B cell (primary cell): ENCODE measurements around the gene INTS15. TPM values are rescaled to one million over a fixed set of nuclear protein-coding genes. Genes with fewer than 3 reads are reported as not detected.

Source experiments
- ATAC-seq: fragments of 200-7000 bp; cut with Tn5 transposase; one replicate; pipeline ENCODE4 v1.10.0; 2021; ENCODE audit warnings: low read depth, mild to moderate bottlenecking, moderate number of reproducible peaks, moderate library complexity
- CTCF ChIA-PET: fragments of 350-600 bp; sonication (Branson Sonifier 250); formaldehyde crosslinking; loops from one replicate; lab custom pipeline; 2021; ENCODE audit warnings: antibody characterized with exemption, inconsistent platforms; lab: Charles Lee
- POLR2A ChIA-PET: fragments of 350-600 bp; sonication (Branson Sonifier 250); formaldehyde crosslinking; loops from one replicate; lab custom pipeline; 2021; ENCODE audit warnings: antibody characterized with exemption; lab: Charles Lee
- DNase-seq: peaks from one replicate; pipeline ENCODE4 v3.0.0; 2013
- H2AFZ ChIP-seq: 2 replicates; pipeline ENCODE4 v1.6.1; 2012; ENCODE audit warnings: mild to moderate bottlenecking, low read depth, low read length; ENCODE audit not compliant: insufficient read depth, poor library complexity, severe bottlenecking
- H3K27ac ChIP-seq, 2 donors: 1 replicate in 1 of 2; 2 replicates in 1 of 2; pipeline ENCODE4 v1.5.1; 2012 to 2013; ENCODE audit warnings: low read length in 2 of 2, mild to moderate bottlenecking in 2 of 2, moderate library complexity in 1 of 2
- H3K27me3 ChIP-seq, 4 experiments: fragments of 200-600 bp in 1 of 4; sonication (generic) in 1 of 4; replicated peaks in 1 of 4; 1 replicate in 2 of 4; 2 replicates in 2 of 4; pipeline versions ENCODE4 v1.6.1 to v1.7.0; 2013 to 2016; ENCODE audit warnings: low read length in 3 of 4, mild to moderate bottlenecking in 2 of 4, mixed read lengths in 1 of 4, moderate library complexity in 1 of 4; ENCODE audit not compliant: insufficient read depth in 4 of 4, control insufficient read depth in 3 of 4; ENCODE audit errors: control extremely low read depth in 1 of 4
- H3K36me3 ChIP-seq, 2 experiments: replicated peaks in 1 of 2; 1 replicate in 1 of 2; 2 replicates in 1 of 2; pipeline versions ENCODE4 v1.6.1 to v1.7.1; 2013; ENCODE audit warnings: low read length in 1 of 2; ENCODE audit not compliant: insufficient read depth in 2 of 2, control insufficient read depth in 1 of 2; ENCODE audit errors: control extremely low read depth in 1 of 2, extremely low read depth in 1 of 2
- H3K4me1 ChIP-seq, 2 donors: fragments of 200-600 bp in 1 of 2; sonication (generic) in 1 of 2; 1 replicate in 1 of 2; 2 replicates in 1 of 2; pipeline versions ENCODE4 v1.5.1 to v1.6.1; 2013 to 2017; ENCODE audit warnings: low read length in 2 of 2; ENCODE audit not compliant: control insufficient read depth in 2 of 2, insufficient read depth in 2 of 2
- H3K4me2 ChIP-seq: replicated peaks from 2 replicates; pipeline ENCODE3; 2012; ENCODE audit warnings: mild to moderate bottlenecking, low read depth, low read length; ENCODE audit not compliant: poor library complexity, severe bottlenecking
- H3K4me3 ChIP-seq, 5 experiments: fragments of 200-600 bp in 1 of 5; sonication (generic) in 1 of 5; 1 replicate in 3 of 5; 2 replicates in 2 of 5; pipeline versions ENCODE4 v1.5.1 to v1.7.0; 2011 to 2016; ENCODE audit warnings: low read length in 4 of 5, mild to moderate bottlenecking in 4 of 5, low read depth in 2 of 5, control low read depth in 1 of 5, moderate library complexity in 1 of 5; ENCODE audit not compliant: insufficient read depth in 1 of 5; ENCODE audit errors: control extremely low read depth in 1 of 5, extremely low read depth in 1 of 5
- H3K79me2 ChIP-seq: fragments of 200-600 bp; sonication (generic); one replicate; pipeline ENCODE4 v1.6.0; 2016; ENCODE audit warnings: low read length; ENCODE audit not compliant: control insufficient read depth, insufficient read depth
- H3K9ac ChIP-seq: fragments of 200-600 bp; sonication (generic); 2 replicates; pipeline ENCODE4 v1.6.1; 2017; ENCODE audit warnings: mild to moderate bottlenecking, low read length, moderate library complexity
- H3K9me3 ChIP-seq, 3 donors: one replicate each; pipeline versions ENCODE4 v1.6.1 to v1.7.1; 2013; ENCODE audit warnings: low read length in 2 of 3; ENCODE audit not compliant: control insufficient read depth in 2 of 3, insufficient read depth in 1 of 3; ENCODE audit errors: control extremely low read depth in 1 of 3
- H4K20me1 ChIP-seq: 2 replicates; pipeline ENCODE4 v1.6.0; 2012; ENCODE audit warnings: mild to moderate bottlenecking, low read length; ENCODE audit not compliant: insufficient read depth, control insufficient read depth, poor library complexity, severe bottlenecking
- H3K27ac Mint-ChIP-seq: one replicate; pipeline ENCODE4 v1.8.0; 2021; ENCODE audit warnings: mixed read lengths
- H3K27me3 Mint-ChIP-seq: one replicate; pipeline ENCODE4 v1.8.0; 2021; ENCODE audit warnings: mixed read lengths
- H3K4me1 Mint-ChIP-seq: one replicate; pipeline ENCODE4 v1.8.0; 2021; ENCODE audit warnings: mixed read lengths
- H3K4me3 Mint-ChIP-seq: one replicate; pipeline ENCODE4 v1.8.0; 2021; ENCODE audit warnings: mixed read lengths
- H3K9me3 Mint-ChIP-seq: one replicate; pipeline ENCODE4 v1.8.0; 2022; ENCODE audit warnings: mixed read lengths; ENCODE audit not compliant: insufficient read depth
- CTCF ChIP-seq: fragments of 200-600 bp; IDR thresholded peaks from one replicate; pipeline ENCODE4 v1.8.0; 2022; ENCODE audit warnings: antibody characterized with exemption, mild to moderate bottlenecking
- EZH2 ChIP-seq: IDR thresholded peaks from 2 replicates; pipeline ENCODE4 v1.6.1; 2012; ENCODE audit warnings: borderline replicate concordance, low read depth, mild to moderate bottlenecking, moderate library complexity, low read length; ENCODE audit not compliant: insufficient read depth, poor library complexity, severe bottlenecking
- WGBS: methylation state at CpG from one replicate; pipeline ENCODE4 v1.1.5; 2013; ENCODE audit warnings: missing lambda C conversion rate; ENCODE audit not compliant: insufficient coverage; 5-methylcytosine and 5-hydroxymethylcytosine counted together
- intact Hi-C: fragments of 100-400 bp; cut with micrococcal nuclease; formaldehyde crosslinking; loops from one replicate; pipeline ENCODE4 v1.10.0; 2022
- polyA plus RNA-seq: library from polyadenylated mRNA; depleted of rRNA; stranded (reverse); fragments of >200 nt; gene quantifications from 2 replicates; pipeline ENCODE4 v1.2.3, GENCODE V29; 2012
- total RNA-seq, 2 donors: library from RNA; stranded (reverse); fragments of 120-200 nt in 1 of 2; gene quantifications; 1 replicate in 1 of 2; 2 replicates in 1 of 2; pipeline versions ENCODE4 v1.2.3 to v1.2.4, GENCODE V29; 2013 to 2022

INTS15 gene
- total and polyA plus RNA-seq, 2 donors (not counting 1 experiment from before 2014, with no cell fraction given), result 57.1 to 63.2 TPM

- no peak for TF ChIP-seq EZH2
- no peak for TF ChIP-seq CTCF
- intact Hi-C loops, result no loop called here
- DNase-seq (no peak), ATAC-seq (no peak)
- no peak overlapping the region for H3K4me2 ChIP-seq
- peaks cover 60% of the 10 kb centered on the region for H4K20me1 ChIP-seq
- Mint-ChIP-seq H3K4me1 (peaks cover 24% of the 10 kb centered on the region), H3K4me3 (no peak overlapping the region), H3K27ac (no peak overlapping the region), H3K9me3 (no peaks in the 10 kb centered on the region), H3K27me3 (no peaks in the 10 kb centered on the region)
- no peak overlapping the region for H3K27ac ChIP-seq
- ChIA-PET CTCF (no interaction called here), POLR2A (no interaction called here)
- H3K4me1 ChIP-seq, result peaks cover 11 to 20% of the 10 kb centered on the region in 2 donors
- H2AFZ ChIP-seq, result no peak overlapping the region
- 91% methylated on average over 14 of the region's 15 CpGs for WGBS
- H3K36me3 ChIP-seq, result peaks cover 1 to 69% of the 10 kb centered on the region in 2 experiments
- H3K4me3 ChIP-seq, result no peak overlapping the region
- peaks cover 0 to 3% (median 0%) of the 10 kb centered on the region in 3 donors for H3K9me3 ChIP-seq
- no peak overlapping the region for H3K9ac ChIP-seq
- H3K27me3 ChIP-seq, result no peaks in the 10 kb centered on the region
- H3K79me2 ChIP-seq, result peaks cover 45% of the 10 kb centered on the region
Measured at GRCh38 chr7:6641305-6642035, 51.6 kb downstream of the INTS15 start.

- Mint-ChIP-seq H3K4me1 (peaks cover 23% of the 10 kb centered on the region), H3K27ac (no peak overlapping the region), H3K4me3 (no peak overlapping the region), H3K9me3 (no peaks in the 10 kb centered on the region), H3K27me3 (no peaks in the 10 kb centered on the region)
- Histone ChIP-seq H3K9ac (no peak overlapping the region), H3K79me2 (peaks cover 50% of the 10 kb centered on the region), H3K27me3 (no peaks in the 10 kb centered on the region), H2AFZ (no peak overlapping the region), H3K4me3 (no peak overlapping the region), H3K4me2 (no peak overlapping the region), H3K9me3 (peaks cover 0 to 3% (median 0%) of the 10 kb centered on the region in 3 donors), H3K27ac (no peak overlapping the region), H4K20me1 (peaks cover 69% of the 10 kb centered on the region), H3K36me3 (peaks cover 1 to 73% of the 10 kb centered on the region in 2 experiments), H3K4me1 (peaks cover 9 to 17% of the 10 kb centered on the region in 2 donors)
- 98% methylated on average over 24 of the region's 24 CpGs for WGBS
- TF ChIP-seq CTCF (no peak), EZH2 (no peak)
- DNase-seq (no peak), ATAC-seq (no peak)
- ChIA-PET POLR2A (no interaction called here), CTCF (no interaction called here)
- intact Hi-C loops, result no loop called here
Measured at GRCh38 chr7:6642239-6642839, 52.5 kb downstream of the INTS15 start.
